K562 (cell line): ENCODE results near the gene GART. TPM values are rescaled to one million over a fixed set of nuclear protein-coding genes. Genes with fewer than 3 reads are reported as not detected.
A peak's percentile ranks its signal among the peaks of the same experiment; 100 is the strongest.

Experiments
- JUN ChIP-seq, 2 experiments: sonication (generic) in 1 of 2; formaldehyde crosslinking in 1 of 2; IDR thresholded peaks; 2 replicates each; pipeline versions ENCODE4 v1.6.1 to v1.8.0; 2012 to 2022; ENCODE audit warnings: borderline replicate concordance in 2 of 2, mild to moderate bottlenecking in 2 of 2, improper control_type of control experiment in 1 of 2, low read depth in 1 of 2, low read length in 1 of 2, missing genetic modification reagents in 1 of 2
- MEF2D ChIP-seq: conservative IDR thresholded peaks from 2 replicates; pipeline ENCODE4 v1.6.1; 2016; ENCODE audit warnings: low read depth, missing genetic modification characterization, missing compliant biosample characterization
- SMARCB1 ChIP-seq: IDR thresholded peaks from 2 replicates; pipeline ENCODE4 v1.6.1; 2011; ENCODE audit warnings: improper control_type of control experiment, low read depth; ENCODE audit not compliant: insufficient read length
- WHSC1 ChIP-seq: IDR thresholded peaks from one replicate; pipeline ENCODE4 v1.6.1; 2012; ENCODE audit warnings: low read length, control low read depth, inconsistent platforms
- ZNF311 ChIP-seq: fragments of 250-450 bp; sonication (Bioruptor Pico); IDR thresholded peaks from 2 replicates; pipeline ENCODE4 v1.4.0; 2020; ENCODE audit warnings: mild to moderate bottlenecking, moderate library complexity
- ZNF766 ChIP-seq: fragments of 200-800 bp; sonication (Bioruptor generic); conservative IDR thresholded peaks from 2 replicates; pipeline ENCODE4 v1.6.1; 2016; ENCODE audit warnings: missing genetic modification characterization, missing compliant biosample characterization
- polyA plus RNA-seq, 8 experiments: library from polyadenylated mRNA; depleted of rRNA in 4 of 8; stranded (reverse) in 5 of 8; unstranded in 3 of 8; fragments of >200 nt; fragmentation: Nextera tagmentation in 2 of 8; fragmentation: Illumina TruSeq in 1 of 8; extraction: Ambion mirVana in 2 of 8; extraction: Trizol in 1 of 8; gene quantifications; 2 replicates each; pipeline versions ENCODE4 v1.2.1 to v1.2.3, GENCODE V29; 2011 to 2014; ENCODE audit warnings: inconsistent platforms in 1 of 8, missing spikeins in 1 of 8
- total RNA-seq, 7 experiments: library from RNA; depleted of rRNA in 6 of 7; stranded (reverse); fragments of >200 nt in 6 of 7; fragmentation: Illumina TruSeq in 2 of 7; extraction: Trizol in 2 of 7; gene quantifications; 2 replicates each; pipeline versions ENCODE4 v1.2.1 to v1.2.3, GENCODE V29; 2011 to 2021; ENCODE audit warnings: low replicate concordance in 1 of 7
- TF ChIP-seq, protein P1 (sequence below), 2 experiments: fragments of 450-650 bp; formaldehyde crosslinking in 1 of 2; IDR thresholded peaks; 2 replicates each; pipeline versions ENCODE4 v1.4.0 to v1.6.1; 2014 to 2020; ENCODE audit warnings: mild to moderate bottlenecking in 2 of 2, borderline replicate concordance in 1 of 2, low read depth in 1 of 2
- TF ChIP-seq, protein P2 (sequence below): fragments of 450-650 bp; formaldehyde crosslinking; IDR thresholded peaks from 2 replicates; pipeline ENCODE4 v1.4.0; 2020; ENCODE audit warnings: mild to moderate bottlenecking, mixed read lengths
- TF ChIP-seq, protein P3 (sequence below), 2 experiments: fragments of 200-800 bp in 1 of 2; sonication (Bioruptor generic) in 1 of 2; sonication (generic) in 1 of 2; formaldehyde crosslinking in 1 of 2; IDR thresholded peaks in 1 of 2; conservative IDR thresholded peaks in 1 of 2; 2 replicates each; pipeline versions ENCODE4 v1.5.0 to v1.6.1; 2016 to 2020; ENCODE audit warnings: missing compliant biosample characterization in 1 of 2, missing genetic modification characterization in 1 of 2, missing genetic modification reagents in 1 of 2
- TF ChIP-seq, protein P4 (sequence below): IDR thresholded peaks from 3 replicates; pipeline ENCODE4 v1.6.1; 2011; ENCODE audit warnings: borderline replicate concordance, mild to moderate bottlenecking, moderate library complexity; ENCODE audit not compliant: insufficient read length; ENCODE audit errors: extremely low read depth

GART gene
- total and polyA plus RNA-seq, 9 of the 15 experiments (the other 6 are each of a cell fraction or from before 2014, with no cell fraction given) = 141 to 429 (median 349) TPM

DNA sequence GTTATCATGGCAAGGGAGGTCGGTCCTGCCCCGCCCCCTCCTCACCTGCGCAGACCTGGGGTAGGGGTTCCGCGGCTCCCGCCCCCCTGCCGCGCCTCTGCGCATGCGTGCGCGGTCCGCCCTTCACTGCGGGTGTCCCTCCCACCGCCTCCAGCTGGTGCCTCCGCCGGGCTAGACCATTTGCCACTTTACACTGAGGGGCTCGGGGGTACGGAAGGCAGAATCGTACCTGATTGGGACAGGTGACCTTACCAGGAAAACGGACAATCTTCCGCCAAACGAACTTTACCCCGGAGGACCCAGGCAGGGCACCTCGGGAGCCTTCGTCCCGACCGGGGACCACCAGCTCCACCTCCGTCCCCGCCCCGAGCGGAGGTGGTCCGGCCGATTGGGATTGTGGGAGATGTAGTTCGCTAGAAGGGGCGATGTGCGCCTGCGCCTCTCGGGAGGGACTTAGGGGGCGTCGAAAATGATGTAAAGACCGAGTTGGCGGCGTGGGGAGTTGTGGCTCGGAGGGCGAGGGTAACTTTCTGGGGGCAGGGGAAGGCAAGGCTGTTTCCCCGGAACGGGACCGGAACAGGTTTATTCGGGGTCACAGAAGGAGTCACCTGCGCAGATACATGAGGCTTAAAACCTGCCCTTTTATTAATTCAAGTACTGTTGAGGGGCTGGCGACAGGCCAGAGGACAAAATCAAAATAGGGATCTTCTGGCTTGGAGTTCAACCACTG, 50.4 kb downstream of the GART start, which contains the start of gene DNAJC28 (continued):
- TF ChIP-seq, protein P1, sequence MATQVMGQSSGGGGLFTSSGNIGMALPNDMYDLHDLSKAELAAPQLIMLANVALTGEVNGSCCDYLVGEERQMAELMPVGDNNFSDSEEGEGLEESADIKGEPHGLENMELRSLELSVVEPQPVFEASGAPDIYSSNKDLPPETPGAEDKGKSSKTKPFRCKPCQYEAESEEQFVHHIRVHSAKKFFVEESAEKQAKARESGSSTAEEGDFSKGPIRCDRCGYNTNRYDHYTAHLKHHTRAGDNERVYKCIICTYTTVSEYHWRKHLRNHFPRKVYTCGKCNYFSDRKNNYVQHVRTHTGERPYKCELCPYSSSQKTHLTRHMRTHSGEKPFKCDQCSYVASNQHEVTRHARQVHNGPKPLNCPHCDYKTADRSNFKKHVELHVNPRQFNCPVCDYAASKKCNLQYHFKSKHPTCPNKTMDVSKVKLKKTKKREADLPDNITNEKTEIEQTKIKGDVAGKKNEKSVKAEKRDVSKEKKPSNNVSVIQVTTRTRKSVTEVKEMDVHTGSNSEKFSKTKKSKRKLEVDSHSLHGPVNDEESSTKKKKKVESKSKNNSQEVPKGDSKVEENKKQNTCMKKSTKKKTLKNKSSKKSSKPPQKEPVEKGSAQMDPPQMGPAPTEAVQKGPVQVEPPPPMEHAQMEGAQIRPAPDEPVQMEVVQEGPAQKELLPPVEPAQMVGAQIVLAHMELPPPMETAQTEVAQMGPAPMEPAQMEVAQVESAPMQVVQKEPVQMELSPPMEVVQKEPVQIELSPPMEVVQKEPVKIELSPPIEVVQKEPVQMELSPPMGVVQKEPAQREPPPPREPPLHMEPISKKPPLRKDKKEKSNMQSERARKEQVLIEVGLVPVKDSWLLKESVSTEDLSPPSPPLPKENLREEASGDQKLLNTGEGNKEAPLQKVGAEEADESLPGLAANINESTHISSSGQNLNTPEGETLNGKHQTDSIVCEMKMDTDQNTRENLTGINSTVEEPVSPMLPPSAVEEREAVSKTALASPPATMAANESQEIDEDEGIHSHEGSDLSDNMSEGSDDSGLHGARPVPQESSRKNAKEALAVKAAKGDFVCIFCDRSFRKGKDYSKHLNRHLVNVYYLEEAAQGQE (IDR thresholded peaks at IDR 0.05; ENCODE audit: borderline replicate concordance) = no peak
- TF ChIP-seq, protein P1 (CRISPR knock-in tag; IDR thresholded peaks at IDR 0.05; ENCODE audit: low read depth) = no peak
- TF ChIP-seq, protein P2, sequence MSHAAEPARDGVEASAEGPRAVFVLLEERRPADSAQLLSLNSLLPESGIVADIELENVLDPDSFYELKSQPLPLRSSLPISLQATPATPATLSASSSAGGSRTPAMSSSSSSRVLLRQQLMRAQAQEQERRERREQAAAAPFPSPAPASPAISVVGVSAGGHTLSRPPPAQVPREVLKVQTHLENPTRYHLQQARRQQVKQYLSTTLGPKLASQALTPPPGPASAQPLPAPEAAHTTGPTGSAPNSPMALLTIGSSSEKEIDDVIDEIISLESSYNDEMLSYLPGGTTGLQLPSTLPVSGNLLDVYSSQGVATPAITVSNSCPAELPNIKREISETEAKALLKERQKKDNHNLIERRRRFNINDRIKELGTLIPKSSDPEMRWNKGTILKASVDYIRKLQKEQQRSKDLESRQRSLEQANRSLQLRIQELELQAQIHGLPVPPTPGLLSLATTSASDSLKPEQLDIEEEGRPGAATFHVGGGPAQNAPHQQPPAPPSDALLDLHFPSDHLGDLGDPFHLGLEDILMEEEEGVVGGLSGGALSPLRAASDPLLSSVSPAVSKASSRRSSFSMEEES (CRISPR knock-in tag) = no peak
- TF ChIP-seq MEF2D = no peak; the same call in 1 of the 2 replicates
- no peak for TF ChIP-seq ZNF311 (CRISPR knock-in tag)
- TF ChIP-seq, protein P3, sequence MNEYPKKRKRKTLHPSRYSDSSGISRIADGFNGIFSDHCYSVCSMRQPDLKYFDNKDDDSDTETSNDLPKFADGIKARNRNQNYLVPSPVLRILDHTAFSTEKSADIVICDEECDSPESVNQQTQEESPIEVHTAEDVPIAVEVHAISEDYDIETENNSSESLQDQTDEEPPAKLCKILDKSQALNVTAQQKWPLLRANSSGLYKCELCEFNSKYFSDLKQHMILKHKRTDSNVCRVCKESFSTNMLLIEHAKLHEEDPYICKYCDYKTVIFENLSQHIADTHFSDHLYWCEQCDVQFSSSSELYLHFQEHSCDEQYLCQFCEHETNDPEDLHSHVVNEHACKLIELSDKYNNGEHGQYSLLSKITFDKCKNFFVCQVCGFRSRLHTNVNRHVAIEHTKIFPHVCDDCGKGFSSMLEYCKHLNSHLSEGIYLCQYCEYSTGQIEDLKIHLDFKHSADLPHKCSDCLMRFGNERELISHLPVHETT (CRISPR knock-in tag; conservative IDR thresholded peaks at IDR 0.05 in 1 of 2, IDR thresholded peaks at IDR 0.05 in 1 of 2) = 0 out of 4 replicates have a peak, but pooled peaks of 1 of the 2 experiments have one; percentile 19
- no peak for TF ChIP-seq ZNF766
- no peak for TF ChIP-seq WHSC1
- TF ChIP-seq, protein P4, sequence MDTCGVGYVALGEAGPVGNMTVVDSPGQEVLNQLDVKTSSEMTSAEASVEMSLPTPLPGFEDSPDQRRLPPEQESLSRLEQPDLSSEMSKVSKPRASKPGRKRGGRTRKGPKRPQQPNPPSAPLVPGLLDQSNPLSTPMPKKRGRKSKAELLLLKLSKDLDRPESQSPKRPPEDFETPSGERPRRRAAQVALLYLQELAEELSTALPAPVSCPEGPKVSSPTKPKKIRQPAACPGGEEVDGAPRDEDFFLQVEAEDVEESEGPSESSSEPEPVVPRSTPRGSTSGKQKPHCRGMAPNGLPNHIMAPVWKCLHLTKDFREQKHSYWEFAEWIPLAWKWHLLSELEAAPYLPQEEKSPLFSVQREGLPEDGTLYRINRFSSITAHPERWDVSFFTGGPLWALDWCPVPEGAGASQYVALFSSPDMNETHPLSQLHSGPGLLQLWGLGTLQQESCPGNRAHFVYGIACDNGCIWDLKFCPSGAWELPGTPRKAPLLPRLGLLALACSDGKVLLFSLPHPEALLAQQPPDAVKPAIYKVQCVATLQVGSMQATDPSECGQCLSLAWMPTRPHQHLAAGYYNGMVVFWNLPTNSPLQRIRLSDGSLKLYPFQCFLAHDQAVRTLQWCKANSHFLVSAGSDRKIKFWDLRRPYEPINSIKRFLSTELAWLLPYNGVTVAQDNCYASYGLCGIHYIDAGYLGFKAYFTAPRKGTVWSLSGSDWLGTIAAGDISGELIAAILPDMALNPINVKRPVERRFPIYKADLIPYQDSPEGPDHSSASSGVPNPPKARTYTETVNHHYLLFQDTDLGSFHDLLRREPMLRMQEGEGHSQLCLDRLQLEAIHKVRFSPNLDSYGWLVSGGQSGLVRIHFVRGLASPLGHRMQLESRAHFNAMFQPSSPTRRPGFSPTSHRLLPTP = no peak
- no peak for TF ChIP-seq SMARCB1
- peak; percentile 9; the same call in 1 of the 2 replicates for TF ChIP-seq JUN (IDR thresholded peaks at IDR 0.05; ENCODE audit: borderline replicate concordance, low read depth, low read length)
- 0 out of 2 replicates have a peak, but pooled peaks have one; percentile 82 for TF ChIP-seq JUN (CRISPR knock-in tag; IDR thresholded peaks at IDR 0.05; ENCODE audit: borderline replicate concordance)
